Natural killer cell treated with Interleukin-12 subunit alpha and Interleukin-12 subunit beta and Interleukin-15 and Interleukin-18, amount 100 ng/mL, for 72 hours (primary cell): ENCODE measurements around the gene ACAN. TPM values are rescaled to one million over a fixed set of nuclear protein-coding genes. Genes with fewer than 3 reads are reported as not detected.
"Not testable (repeated sequence)": the region's sequence is repeated elsewhere in the genome, so short reads cannot be mapped to it uniquely, and the experiment has no call there.

Experiments used
- ATAC-seq, 2 donors: fragments of 150-1000 bp; cut with Tn5 transposase in 1 of 2; sonication (Bioruptor Pico), chemical (Tn5 transposase) in 1 of 2; 2 replicates each; pipeline ENCODE4 v1.10.0; 2021
- DNase-seq: peaks from one replicate; pipeline ENCODE4 v3.0.0; 2022; ENCODE audit warnings: low spot score
- H3K27ac Mint-ChIP-seq, 2 donors: 1 replicate in 1 of 2; 2 replicates in 1 of 2; pipeline ENCODE4 v1.8.0; 2022; ENCODE audit warnings: mixed read lengths in 2 of 2, mild to moderate bottlenecking in 1 of 2, moderate library complexity in 1 of 2
- H3K27me3 Mint-ChIP-seq, 2 donors: 1 replicate in 1 of 2; 2 replicates in 1 of 2; pipeline ENCODE4 v1.8.0; 2022; ENCODE audit warnings: mixed read lengths in 2 of 2
- H3K36me3 Mint-ChIP-seq: one replicate; pipeline ENCODE4 v1.8.0; 2022; ENCODE audit warnings: mixed read lengths
- H3K4me1 Mint-ChIP-seq, 2 donors: 1 replicate in 1 of 2; 2 replicates in 1 of 2; pipeline ENCODE4 v1.8.0; 2022; ENCODE audit warnings: low read depth in 2 of 2, mixed read lengths in 2 of 2, mild to moderate bottlenecking in 1 of 2
- H3K4me3 Mint-ChIP-seq: one replicate; pipeline ENCODE4 v1.8.0; 2022; ENCODE audit warnings: mixed read lengths
- H3K9me3 Mint-ChIP-seq: 2 replicates; pipeline ENCODE4 v1.8.0; 2022; ENCODE audit warnings: mixed read lengths
- total RNA-seq, 2 donors: library from RNA; stranded (reverse); gene quantifications; one replicate each; pipeline ENCODE4 v1.2.3, GENCODE V29; 2022

The ACAN gene
- total RNA-seq, 2 donors from 2014 or later = 0.05 TPM; not detected in 1

DNA sequence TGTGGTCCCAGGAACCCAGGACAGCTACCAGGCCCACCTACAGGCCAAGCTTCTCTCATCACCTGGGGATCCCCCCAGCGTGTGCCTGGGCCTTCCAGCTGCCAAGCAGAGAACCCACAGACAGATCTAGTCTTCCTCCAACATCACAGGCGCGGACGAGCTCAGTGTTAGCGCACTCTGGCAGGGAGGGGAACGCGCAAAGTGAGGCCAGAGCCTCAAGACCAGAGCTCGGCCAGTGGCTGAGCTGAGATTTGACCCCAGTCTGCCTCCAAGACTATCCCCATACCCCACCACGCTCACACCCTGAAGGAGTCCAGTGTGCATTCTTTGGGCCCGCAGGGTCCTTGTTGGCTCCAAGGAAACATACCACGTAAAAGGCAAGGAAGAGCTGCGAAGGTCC is 104.9 kb downstream of the ACAN start:
- peak overlapping the region in 1 of 2 donors; percentile 72 for H3K27ac Mint-ChIP-seq
- H3K4me1 Mint-ChIP-seq = peaks cover 14 to 17% of the 10 kb centered on the region in 2 donors
- H3K36me3 Mint-ChIP-seq = no peaks in the 10 kb centered on the region
- H3K9me3 Mint-ChIP-seq = no peaks in the 10 kb centered on the region
- H3K4me3 Mint-ChIP-seq = no peak overlapping the region
- DNase-seq (no peak), ATAC-seq (no peak)
- H3K27me3 Mint-ChIP-seq = no peaks in the 10 kb centered on the region

DNA sequence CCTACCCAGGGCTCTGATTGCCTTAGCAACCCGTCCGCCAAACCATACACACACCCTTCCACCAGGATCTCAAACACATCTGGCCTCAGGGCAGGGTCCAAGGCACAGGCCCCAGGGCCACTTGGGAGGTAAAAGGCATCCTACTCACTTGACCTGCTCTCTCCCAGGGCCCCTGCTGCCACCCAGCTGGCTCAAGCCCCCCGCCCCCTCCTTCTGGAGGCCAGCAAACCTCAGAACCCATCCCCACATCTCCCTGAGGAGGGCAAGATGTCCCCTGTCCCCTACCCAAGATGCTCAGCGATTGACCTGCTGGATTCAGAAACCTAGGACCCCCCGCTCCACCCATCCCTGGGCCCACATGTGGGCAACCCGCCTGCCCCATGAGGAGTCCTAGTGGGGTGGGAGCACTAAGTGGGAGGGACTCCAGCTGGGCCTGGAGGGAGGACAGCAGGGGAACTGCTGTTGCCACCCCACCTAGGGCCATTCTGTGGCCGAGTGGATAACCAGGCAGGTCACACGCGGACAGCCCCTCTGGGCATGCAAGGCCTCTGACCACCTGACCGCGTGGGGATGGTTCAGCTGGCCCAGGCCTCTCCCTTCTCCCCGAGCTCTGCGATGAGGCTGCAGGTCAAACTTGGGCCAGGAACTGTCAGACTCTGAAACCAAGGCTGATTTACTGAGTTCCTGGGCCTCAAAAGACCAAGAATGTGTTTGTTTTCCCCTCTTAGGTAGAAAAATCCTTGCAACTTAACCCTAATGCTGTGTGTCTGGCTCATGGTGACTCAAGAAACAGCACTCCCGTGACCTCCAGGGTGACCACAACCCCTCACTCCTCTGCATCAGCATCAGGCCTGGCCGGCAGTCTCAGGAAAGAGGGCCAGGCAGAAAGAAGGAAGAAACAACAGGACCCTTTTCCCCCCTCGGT is 105.7 kb downstream of the ACAN start:
- H3K4me3 Mint-ChIP-seq = no peak overlapping the region
- ATAC-seq = no peak
- no peaks in the 10 kb centered on the region for H3K9me3 Mint-ChIP-seq
- DNase-seq = no peak
- H3K4me1 Mint-ChIP-seq = peaks cover 19 to 22% of the 10 kb centered on the region in 2 donors
- no peak overlapping the region for H3K27ac Mint-ChIP-seq
- H3K36me3 Mint-ChIP-seq = no peaks in the 10 kb centered on the region
- no peaks in the 10 kb centered on the region for H3K27me3 Mint-ChIP-seq

DNA sequence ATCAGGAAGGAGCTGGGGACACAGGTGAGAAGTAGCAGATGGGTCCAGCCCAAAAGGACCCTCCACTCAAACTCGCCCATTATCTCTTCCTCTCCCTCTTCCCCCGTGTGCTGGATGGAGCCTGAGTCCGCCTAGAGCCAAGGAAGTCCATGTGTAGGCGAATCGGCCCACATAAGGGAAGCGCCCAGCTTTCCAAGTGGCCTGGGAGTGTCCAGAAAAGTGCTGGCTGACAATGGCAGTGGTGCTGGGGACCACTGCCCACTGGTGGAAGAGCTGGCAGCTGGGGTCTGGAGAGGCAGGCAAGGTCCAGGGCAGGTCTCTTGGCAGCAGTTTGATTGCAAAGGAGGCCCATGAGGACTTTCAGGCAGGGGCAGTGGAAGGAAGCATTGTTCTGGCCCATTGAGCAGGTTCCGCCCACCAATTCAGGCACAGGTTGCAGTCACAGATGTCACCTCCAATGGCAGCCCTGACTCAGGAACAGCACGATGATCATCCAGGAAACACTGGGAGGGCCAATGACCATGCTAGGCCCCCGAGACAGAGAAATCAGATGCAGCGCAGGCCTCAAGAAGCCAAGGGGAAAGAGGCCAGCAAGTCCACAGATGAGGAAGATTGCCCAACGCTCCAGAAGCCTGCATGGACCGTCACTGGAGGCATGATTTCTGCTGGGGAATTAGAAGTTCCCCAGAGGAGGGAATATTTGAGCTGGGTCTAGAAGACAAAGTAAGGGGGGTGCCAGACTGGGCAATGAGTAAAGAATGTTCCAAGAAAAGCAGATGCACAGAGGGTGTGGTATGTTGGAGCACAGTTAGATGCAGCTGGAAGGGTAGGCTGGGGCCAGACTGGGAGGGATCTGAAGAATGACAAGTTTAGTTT is 107.0 kb downstream of the ACAN start:
- H3K27ac Mint-ChIP-seq = no peak overlapping the region
- H3K4me1 Mint-ChIP-seq = peaks cover 11 to 17% of the 10 kb centered on the region in 2 donors
- H3K4me3 Mint-ChIP-seq = no peak overlapping the region
- H3K27me3 Mint-ChIP-seq = peaks cover 0 to under 1% of the 10 kb centered on the region in 2 donors
- ATAC-seq = no peak
- no peaks in the 10 kb centered on the region for H3K9me3 Mint-ChIP-seq
- no peak for DNase-seq
- no peaks in the 10 kb centered on the region for H3K36me3 Mint-ChIP-seq

DNA sequence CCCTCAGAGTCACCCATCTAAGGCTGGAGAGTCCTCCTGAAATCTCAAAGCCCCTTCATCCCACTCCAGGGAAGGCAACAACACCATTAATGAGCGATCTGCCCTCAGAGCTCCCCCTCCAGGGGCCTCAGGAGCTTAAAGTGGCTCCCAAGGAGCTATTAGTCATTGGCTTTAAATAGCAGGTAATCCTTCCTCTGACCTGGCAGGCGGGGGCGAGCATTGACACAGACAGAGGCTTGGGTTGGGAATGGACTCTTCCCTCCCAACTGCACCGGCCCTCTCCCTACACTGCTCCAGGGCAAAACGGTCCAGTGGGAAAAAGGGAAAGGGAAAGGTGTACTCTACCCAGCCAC is 108.5 kb downstream of the ACAN start:
- no peaks in the 10 kb centered on the region for H3K36me3 Mint-ChIP-seq
- H3K9me3 Mint-ChIP-seq = no peaks in the 10 kb centered on the region
- peaks cover 0 to 4% of the 10 kb centered on the region in 2 donors for H3K27me3 Mint-ChIP-seq
- DNase-seq = no peak
- peaks cover 10 to 17% of the 10 kb centered on the region in 2 donors for H3K4me1 Mint-ChIP-seq
- ATAC-seq = no peak
- peak overlapping the region; percentile 94 for H3K4me3 Mint-ChIP-seq
- peak overlapping the region in 1 of 2 donors; percentile 59 for H3K27ac Mint-ChIP-seq

DNA sequence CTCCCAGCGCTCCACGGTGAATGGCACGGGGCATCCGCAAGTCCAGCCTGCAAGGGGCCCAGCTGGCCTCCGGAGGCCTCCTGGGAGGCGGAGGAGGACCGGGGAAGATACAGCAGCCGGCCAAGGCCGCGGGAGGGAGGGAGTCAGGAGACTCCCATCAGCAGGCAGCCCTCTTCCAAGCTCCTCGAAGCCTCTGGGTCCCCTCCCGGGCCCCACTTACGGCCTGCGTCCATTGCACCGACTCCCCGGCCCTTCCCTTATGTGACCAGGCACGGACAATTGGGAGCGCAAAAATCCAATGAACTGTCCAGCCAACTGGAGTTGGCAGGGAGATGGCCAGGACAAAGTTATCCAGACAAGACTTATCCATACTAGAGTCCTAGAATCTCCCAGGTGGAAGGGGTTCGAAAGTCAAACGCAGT is 109.3 kb downstream of the ACAN start:
- no peak for ATAC-seq
- Mint-ChIP-seq H3K9me3 (no peaks in the 10 kb centered on the region), H3K27me3 (peaks cover under 1 to 5% of the 10 kb centered on the region in 2 donors), H3K27ac (peak overlapping the region in 1 of 2 donors; percentile 59), H3K36me3 (no peaks in the 10 kb centered on the region), H3K4me3 (peak overlapping the region; percentile 94), H3K4me1 (peaks cover 10 to 17% of the 10 kb centered on the region in 2 donors)
- no peak for DNase-seq

GRCh38 chr15:88913017-88913849 is 110.0 kb downstream of the ACAN start, which contains the start of gene MFGE8:
MFGE8 (minus strand) TSS chr15:88913379; CDS start chr15:88913319, 60 bp downstream.
- Mint-ChIP-seq H3K4me1 (peaks cover 10 to 13% of the 10 kb centered on the region in 2 donors), H3K27ac (peak within 1 kb of the TSS; percentile 42 to 87), H3K27me3 (peaks cover 5 to 12% of the 10 kb centered on the region in 2 donors), H3K36me3 (no peaks in the 10 kb centered on the region), H3K4me3 (peak within 1 kb of the TSS; percentile 94), H3K9me3 (no peaks in the 10 kb centered on the region)
- ATAC-seq (peak; percentile 90 to 93), DNase-seq (peak; percentile 79)

DNA sequence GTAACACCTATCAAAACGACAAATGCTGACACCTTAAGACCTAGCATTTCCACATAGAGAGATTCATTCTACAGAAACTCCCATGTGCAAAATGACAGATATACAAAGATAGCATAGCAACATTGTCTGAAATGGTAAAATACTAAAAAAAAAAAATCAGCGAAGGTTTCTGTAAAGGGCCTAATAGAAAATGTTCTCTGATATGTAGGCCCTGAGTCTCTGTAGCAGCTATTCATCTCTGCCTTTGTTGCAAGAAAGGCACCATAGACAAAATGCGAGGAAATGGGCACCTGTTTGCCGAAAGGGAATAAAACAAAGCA is 110.6 kb downstream of the ACAN start:
- H3K4me3 Mint-ChIP-seq = peak overlapping the region; percentile 94
- peaks cover 7 to 14% of the 10 kb centered on the region in 2 donors for H3K27me3 Mint-ChIP-seq
- H3K27ac Mint-ChIP-seq = peak overlapping the region; percentile 42 to 87
- ATAC-seq = no peak
- no peak for DNase-seq
- H3K4me1 Mint-ChIP-seq = peaks cover 11 to 15% of the 10 kb centered on the region in 2 donors
- H3K36me3 Mint-ChIP-seq = no peaks in the 10 kb centered on the region
- no peaks in the 10 kb centered on the region for H3K9me3 Mint-ChIP-seq

DNA sequence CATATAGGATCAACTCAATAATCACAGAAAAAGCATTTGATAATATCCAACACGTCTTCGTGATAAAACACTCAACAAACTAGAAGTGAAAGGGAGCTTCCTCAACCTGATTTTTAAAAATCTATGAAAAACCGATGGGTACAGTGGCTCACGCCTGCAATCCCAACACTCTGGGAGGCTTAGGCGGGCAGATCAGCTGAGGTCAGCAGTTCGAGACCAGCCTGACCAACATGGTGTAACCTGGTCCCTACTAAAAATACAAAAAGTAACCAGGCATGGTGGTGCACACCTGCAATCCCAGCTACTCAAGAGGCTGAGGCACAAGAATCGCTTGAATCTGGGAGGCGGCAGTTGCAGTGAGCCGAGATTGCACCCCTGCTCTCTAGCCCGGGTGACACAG is 112.1 kb downstream of the ACAN start:
- Mint-ChIP-seq H3K4me1 (peaks cover 20% of the 10 kb centered on the region in 2 donors), H3K9me3 (no peaks in the 10 kb centered on the region), H3K27ac (no peak overlapping the region), H3K4me3 (no peak overlapping the region), H3K27me3 (peaks cover 15 to 24% of the 10 kb centered on the region in 2 donors), H3K36me3 (no peaks in the 10 kb centered on the region)
- ATAC-seq (no peak), DNase-seq (no peak)

- Mint-ChIP-seq H3K27me3 (peaks cover 25 to 29% of the 10 kb centered on the region in 2 donors), H3K4me1 (peaks cover 16 to 21% of the 10 kb centered on the region in 2 donors), H3K9me3 (no peaks in the 10 kb centered on the region), H3K36me3 (no peaks in the 10 kb centered on the region), H3K4me3 (no peak overlapping the region), H3K27ac (no peak overlapping the region)
- DNase-seq (no peak), ATAC-seq (no peak)
These were observed 114.5 kb downstream of the ACAN start for GRCh38 chr15:88917760-88918159.

DNA sequence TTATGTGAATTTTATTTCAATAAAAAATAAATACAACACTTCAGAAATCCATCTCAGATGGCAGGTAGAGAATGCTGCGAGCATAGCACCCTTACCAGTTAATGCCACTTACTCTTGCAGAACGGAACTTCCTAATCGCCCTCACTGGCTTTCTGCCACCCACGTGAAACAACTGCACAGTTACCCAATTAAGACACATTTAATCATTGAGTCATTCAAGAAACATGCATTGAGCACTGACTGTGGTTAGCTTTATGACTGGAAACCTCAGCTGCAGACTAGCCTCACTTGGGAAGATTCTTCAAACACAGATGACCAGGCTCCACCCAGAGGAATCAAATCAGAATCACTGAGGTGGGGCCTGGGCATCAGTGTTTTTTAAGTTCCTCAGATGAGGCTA is 115.5 kb downstream of the ACAN start:
- H3K4me1 Mint-ChIP-seq = peaks cover 11 to 16% of the 10 kb centered on the region in 2 donors
- no peaks in the 10 kb centered on the region for H3K9me3 Mint-ChIP-seq
- no peak overlapping the region for H3K27ac Mint-ChIP-seq
- H3K36me3 Mint-ChIP-seq = no peaks in the 10 kb centered on the region
- ATAC-seq = peak; percentile 75 to 88
- peak overlapping the region; percentile 45 for H3K4me3 Mint-ChIP-seq
- no peak for DNase-seq
- H3K27me3 Mint-ChIP-seq = peaks cover 25 to 31% of the 10 kb centered on the region in 2 donors

- ATAC-seq (no peak), DNase-seq (no peak)
- peak overlapping the region; percentile 32 for H3K4me3 Mint-ChIP-seq
- no peaks in the 10 kb centered on the region for H3K36me3 Mint-ChIP-seq
- no peak overlapping the region for H3K27ac Mint-ChIP-seq
- H3K27me3 Mint-ChIP-seq = peaks cover 25 to 34% of the 10 kb centered on the region in 2 donors
- peaks cover 11 to 16% of the 10 kb centered on the region in 2 donors for H3K4me1 Mint-ChIP-seq
- no peaks in the 10 kb centered on the region for H3K9me3 Mint-ChIP-seq
These were observed 117.1 kb downstream of the ACAN start for GRCh38 chr15:88920186-88920891.

GRCh38 chr15:88920892-88921435 is 117.7 kb downstream of the ACAN start:
- ATAC-seq = peak; percentile 28 to 83
- H3K27ac Mint-ChIP-seq, DNase-seq, H3K9me3 Mint-ChIP-seq, H3K36me3 Mint-ChIP-seq: not testable (repeated sequence)
- Mint-ChIP-seq H3K4me1 (peaks cover 11 to 16% of the 10 kb centered on the region in 2 donors), H3K27me3 (peaks cover 25 to 35% of the 10 kb centered on the region in 2 donors), H3K4me3 (peak overlapping the region; percentile 32)
